Mammary epithelial cell (primary cell): Measurements from ENCODE around the gene RAB6D.

Experiments used
- CTCF ChIP-seq, 2 donors: IDR thresholded peaks in 1 of 2; conservative IDR thresholded peaks in 1 of 2; 2 replicates each; pipeline ENCODE4 v1.5.1; 2011 to 2012; ENCODE audit warnings: inconsistent platforms in 2 of 2, low read length in 2 of 2, mild to moderate bottlenecking in 2 of 2, control low read depth in 1 of 2, low read depth in 1 of 2; ENCODE audit not compliant: insufficient read depth in 1 of 2; ENCODE audit errors: extremely low read depth in 1 of 2
- EZH2 ChIP-seq: IDR thresholded peaks from 2 replicates; pipeline ENCODE4 v1.6.1; 2012; ENCODE audit warnings: low read length, inconsistent platforms, borderline replicate concordance

GRCh38 chr2:131402320-131403039 is 38.5 kb upstream of the RAB6D start:
- TF ChIP-seq CTCF (conservative IDR thresholded peaks at IDR 0.05 in 1 of 2, IDR thresholded peaks at IDR 0.05 in 1 of 2; ENCODE audit: extremely low read depth in 1 of 2, insufficient read depth in 1 of 2, low read depth in 1 of 2, low read length in 2 of 2): no peak
- TF ChIP-seq EZH2: no peak
